Common myeloid progenitor, CD34-positive (primary cell): ENCODE measurements around the gene KNL1.
"Not testable (repeated sequence)": the region's sequence is repeated elsewhere in the genome, so short reads cannot be mapped to it uniquely, and the experiment has no call there.

Experiments
- CTCF ChIA-PET: fragments of 350-600 bp; sonication (Branson Sonifier 250); formaldehyde crosslinking; loops from one replicate; lab custom pipeline; 2021; ENCODE audit warnings: antibody characterized with exemption; lab: Charles Lee
- POLR2A ChIA-PET: fragments of 350-600 bp; sonication (Branson Sonifier 250); formaldehyde crosslinking; loops from one replicate; lab custom pipeline; 2021; ENCODE audit warnings: antibody characterized with exemption; lab: Charles Lee
- DNase-seq, 3 donors: peaks; one replicate each; pipeline versions ENCODE4 v3.0.0 to v3.0.0-alpha.2; 2013
- H3K27ac ChIP-seq, 2 experiments: 1 replicate in 1 of 2; 2 replicates in 1 of 2; pipeline ENCODE4 v1.7.0; 2013; ENCODE audit warnings: inconsistent platforms in 2 of 2, low read length in 2 of 2, mild to moderate bottlenecking in 2 of 2, low read depth in 1 of 2, moderate library complexity in 1 of 2; ENCODE audit not compliant: severe bottlenecking in 2 of 2, insufficient read depth in 1 of 2, poor library complexity in 1 of 2
- H3K27me3 ChIP-seq, 5 experiments: replicated peaks in 2 of 5; 1 replicate in 3 of 5; 2 replicates in 2 of 5; pipeline versions ENCODE4 v1.6.1 to v1.7.0; 2013; ENCODE audit warnings: low read length in 4 of 5, mild to moderate bottlenecking in 2 of 5, moderate library complexity in 2 of 5, inconsistent platforms in 1 of 5; ENCODE audit not compliant: insufficient read depth in 5 of 5, control insufficient read depth in 4 of 5
- H3K36me3 ChIP-seq, 4 experiments: 1 replicate in 2 of 4; 2 replicates in 2 of 4; pipeline versions ENCODE4 v1.6.1 to v1.7.0; 2013; ENCODE audit warnings: low read length in 3 of 4, control low read depth in 1 of 4, mild to moderate bottlenecking in 1 of 4; ENCODE audit not compliant: control insufficient read depth in 4 of 4, insufficient read depth in 4 of 4
- H3K4me1 ChIP-seq, 4 experiments: 1 replicate in 3 of 4; 2 replicates in 1 of 4; pipeline versions ENCODE4 v1.6.1 to v1.7.1; 2013; ENCODE audit warnings: low read length in 3 of 4, mild to moderate bottlenecking in 3 of 4, control low read depth in 1 of 4, inconsistent platforms in 1 of 4, moderate library complexity in 1 of 4; ENCODE audit not compliant: control insufficient read depth in 4 of 4, insufficient read depth in 4 of 4; ENCODE audit errors: control extremely low read depth in 1 of 4
- H3K4me3 ChIP-seq, 7 experiments: 1 replicate in 4 of 7; 2 replicates in 3 of 7; pipeline versions ENCODE4 v1.5.1 to v1.7.0; 2013; ENCODE audit warnings: mild to moderate bottlenecking in 7 of 7, low read length in 6 of 7, moderate library complexity in 6 of 7, inconsistent platforms in 2 of 7, low read depth in 2 of 7, control low read depth in 1 of 7; ENCODE audit not compliant: insufficient read depth in 4 of 7, control insufficient read depth in 1 of 7; ENCODE audit errors: extremely low read depth in 1 of 7
- H3K9me3 ChIP-seq, 5 experiments: 1 replicate in 4 of 5; 2 replicates in 1 of 5; pipeline versions ENCODE4 v1.6.1 to v1.7.1; 2013; ENCODE audit warnings: low read length in 4 of 5, mild to moderate bottlenecking in 2 of 5, inconsistent platforms in 1 of 5, low read depth in 1 of 5, moderate library complexity in 1 of 5; ENCODE audit not compliant: control insufficient read depth in 4 of 5, insufficient read depth in 2 of 5; ENCODE audit errors: control extremely low read depth in 1 of 5
- WGBS: methylation state at CpG from one replicate; pipeline ENCODE4 v1.1.5; 2013; ENCODE audit not compliant: insufficient coverage; 5-methylcytosine and 5-hydroxymethylcytosine counted together

The KNL1 gene

GRCh38 chr15:40565333-40566238 is 28.5 kb upstream of the KNL1 start:
- peaks cover 0 to 11% (median 6%) of the 10 kb centered on the region in 4 experiments for H3K36me3 ChIP-seq
- H3K27ac ChIP-seq, result peak overlapping the region; percentile 70 to 86
- no peaks in the 10 kb centered on the region for H3K27me3 ChIP-seq
- CTCF ChIA-PET, result interaction anchor here (0.7 to 1.6 kb wide), 8 partner anchors 8 to 114 kb away, joined by 3 to 5 read pairs (median 3); no protein-coding TSS in a partner anchor
- H3K4me3 ChIP-seq, result peak overlapping the region; percentile 79 to 99 (median 97)
- H3K4me1 ChIP-seq, result peaks cover 17 to 39% (median 25%) of the 10 kb centered on the region in 4 experiments
- H3K9me3 ChIP-seq, result no peaks in the 10 kb centered on the region
- no peak for DNase-seq
- 65% methylated on average over 15 of the region's 20 CpGs for WGBS
- POLR2A ChIA-PET, result interaction anchor here (0.6 to 0.7 kb wide), 2 partner anchors 305 to 356 kb away, joined by 3 to 5 read pairs; no protein-coding TSS in a partner anchor

DNA sequence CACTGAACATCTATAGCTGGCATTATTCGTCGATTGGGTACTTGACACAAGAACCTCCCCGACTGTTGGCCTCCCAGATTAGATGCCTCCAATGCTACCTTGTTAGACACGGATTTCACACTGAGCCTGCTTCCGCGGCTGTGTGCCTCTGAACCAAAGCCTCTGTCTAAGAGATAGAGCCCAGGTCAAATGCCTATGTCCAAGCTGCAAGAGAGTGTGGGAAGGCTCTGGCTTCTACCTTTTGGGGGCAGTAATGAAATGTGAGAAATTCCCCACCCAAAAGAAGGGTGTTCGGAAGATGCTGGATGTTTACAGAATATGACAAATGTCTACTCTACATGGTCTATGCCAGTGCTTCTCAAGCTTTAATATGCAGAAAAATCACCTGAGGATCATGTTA is 26.9 kb upstream of the KNL1 start:
- DNase-seq, result peak; percentile 23 to 36 (median 36)
- peaks cover 18 to 41% (median 26%) of the 10 kb centered on the region in 4 experiments for H3K4me1 ChIP-seq
- ChIA-PET POLR2A (no interaction called here), CTCF (interaction anchor here (0.6 to 1.6 kb wide), 4 partner anchors 21 to 189 kb away, joined by 3 to 5 read pairs (median 3); no protein-coding TSS in a partner anchor)
- 48% methylated on average over 6 of the region's 7 CpGs for WGBS
- H3K4me3 ChIP-seq, result no peak overlapping the region
- no peaks in the 10 kb centered on the region for H3K27me3 ChIP-seq
- no peak overlapping the region for H3K27ac ChIP-seq
- peaks cover 0 to 10% (median 4%) of the 10 kb centered on the region in 4 experiments for H3K36me3 ChIP-seq
- H3K9me3 ChIP-seq, result no peaks in the 10 kb centered on the region

GRCh38 chr15:40569129-40569953 is 24.7 kb upstream of the KNL1 start, which contains the start of gene RPUSD2:
Gene RPUSD2 (plus strand): TSS chr15:40569299. CDS start chr15:40569338, 39 bp downstream.
- under 1% methylated on average over 57 of the region's 62 CpGs for WGBS
- no peaks in the 10 kb centered on the region for H3K27me3 ChIP-seq
- POLR2A ChIA-PET, result interaction anchor here (1.1 kb wide), 1 partner anchor 126 kb away, joined by 3 read pairs; the partner anchor contains the start of gene RAD51
- peaks cover 14 to 32% (median 21%) of the 10 kb centered on the region in 4 experiments for H3K4me1 ChIP-seq
- H3K36me3 ChIP-seq, result peaks cover 3 to 26% (median 15%) of the 10 kb centered on the region in 4 experiments
- peak within 1 kb of the TSS; percentile 86 to 99 (median 96) for H3K4me3 ChIP-seq
- peak within 1 kb of the TSS; percentile 64 to 82 for H3K27ac ChIP-seq
- no peaks in the 10 kb centered on the region for H3K9me3 ChIP-seq
- CTCF ChIA-PET, result interaction anchor here (0.7 to 1.5 kb wide), 4 partner anchors 15 to 67 kb away, joined by 3 to 4 read pairs (median 3); no protein-coding TSS in a partner anchor
- peak; percentile 90 to 93 (median 90) for DNase-seq

GRCh38 chr15:40575113-40575512 is 18.9 kb upstream of the KNL1 start:
- no peak overlapping the region for H3K4me3 ChIP-seq
- H3K9me3 ChIP-seq, result peaks cover 0 to 2% (median 0%) of the 10 kb centered on the region in 5 experiments
- peaks cover 1 to 7% (median 6%) of the 10 kb centered on the region in 4 experiments for H3K4me1 ChIP-seq
- H3K27me3 ChIP-seq, result no peaks in the 10 kb centered on the region
- ChIA-PET CTCF (interaction anchor here (0.7 to 1.0 kb wide), 2 partner anchors 15 to 27 kb away, joined by 3 read pairs; no protein-coding TSS in a partner anchor), POLR2A (no interaction called here)
- DNase-seq, result no peak
- no peak overlapping the region for H3K27ac ChIP-seq
- peaks cover 3 to 31% (median 19%) of the 10 kb centered on the region in 4 experiments for H3K36me3 ChIP-seq

DNA sequence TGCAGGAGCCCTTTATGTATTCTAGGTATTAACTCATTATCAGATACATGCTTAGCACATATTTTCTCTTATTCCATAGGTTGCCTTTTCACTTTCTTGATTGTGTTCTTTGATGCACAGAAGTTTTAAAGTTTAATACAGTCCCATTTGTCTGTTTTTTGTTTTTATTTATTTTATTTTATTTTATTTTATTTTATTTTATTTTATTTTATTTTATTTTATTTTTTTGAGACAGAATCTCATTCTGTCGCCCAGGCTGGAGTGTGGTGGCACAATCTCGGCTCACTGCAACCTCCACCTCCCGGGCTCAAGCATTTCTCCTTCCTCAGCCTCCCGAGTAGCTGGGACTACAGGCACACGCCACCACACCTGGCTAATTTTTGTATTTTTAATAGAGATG is 17.1 kb upstream of the KNL1 start:
- CTCF ChIA-PET, POLR2A ChIA-PET: not testable (repeated sequence)

GRCh38 chr15:40578892-40579291 is 15.2 kb upstream of the KNL1 start:
- H3K4me3 ChIP-seq, result no peak overlapping the region
- no peaks in the 10 kb centered on the region for H3K27me3 ChIP-seq
- peaks cover 0 to 3% (median 0%) of the 10 kb centered on the region in 5 experiments for H3K9me3 ChIP-seq
- no CpG with 5 or more reads among the region's 4 CpGs for WGBS
- DNase-seq, result no peak
- no peak overlapping the region for H3K27ac ChIP-seq
- H3K36me3 ChIP-seq, result peaks cover 2 to 12% (median 7%) of the 10 kb centered on the region in 4 experiments
- ChIA-PET POLR2A (no interaction called here), CTCF (no interaction called here)
- H3K4me1 ChIP-seq, result no peaks in the 10 kb centered on the region

More for the DNA sequence above, 17.1 kb upstream of the KNL1 start:
- not testable (repeated sequence) for H3K4me3 ChIP-seq, DNase-seq, H3K9me3 ChIP-seq, H3K27ac ChIP-seq, H3K4me1 ChIP-seq, H3K27me3 ChIP-seq
- peaks cover 3 to 25% (median 16%) of the 10 kb centered on the region in 4 experiments for H3K36me3 ChIP-seq
- WGBS, result no CpG with 5 or more reads among the region's 5 CpGs
